Peyer's patch (tissue), 4 donors: ENCODE data around the gene ARHGAP22.

ENCODE experiments used
- POLR2A ChIP-seq, 2 donors: fragments of 450-650 bp; IDR thresholded peaks; one replicate each; pipeline ENCODE4 v1.5.1; 2017; ENCODE audit warnings: antibody characterized with exemption in 2 of 2, mild to moderate bottlenecking in 2 of 2, moderate library complexity in 2 of 2
- TF ChIP-seq, protein P1 (sequence below), 6 experiments: fragments of 450-650 bp in 4 of 6; fragments of 200-600 bp in 2 of 6; sonication (generic) in 1 of 6; IDR thresholded peaks; one replicate each; pipeline ENCODE4 v1.5.1; 2017 to 2019; ENCODE audit warnings: antibody characterized with exemption in 6 of 6, mild to moderate bottlenecking in 3 of 6, moderate library complexity in 1 of 6

DNA sequence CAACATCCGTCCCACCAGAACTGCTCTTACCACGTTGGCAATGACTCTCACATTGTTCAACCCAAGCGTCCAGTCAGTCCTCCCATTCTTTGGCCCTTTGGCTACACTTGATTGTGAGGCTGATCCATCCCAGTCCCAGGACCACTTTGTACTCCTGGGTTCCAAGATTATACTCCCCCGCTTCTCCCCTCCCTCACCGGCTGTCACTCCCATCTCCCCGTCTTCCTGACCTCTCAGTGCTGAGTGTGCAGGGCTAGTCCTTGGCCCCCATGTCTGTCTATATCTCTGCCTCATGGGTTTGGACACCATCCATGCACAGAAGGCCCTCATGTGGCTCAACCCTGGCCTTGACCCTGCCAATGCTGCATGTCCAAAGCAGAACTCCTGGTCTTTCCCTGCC is 12.5 kb downstream of the ARHGAP22 start:
- TF ChIP-seq, protein P1, sequence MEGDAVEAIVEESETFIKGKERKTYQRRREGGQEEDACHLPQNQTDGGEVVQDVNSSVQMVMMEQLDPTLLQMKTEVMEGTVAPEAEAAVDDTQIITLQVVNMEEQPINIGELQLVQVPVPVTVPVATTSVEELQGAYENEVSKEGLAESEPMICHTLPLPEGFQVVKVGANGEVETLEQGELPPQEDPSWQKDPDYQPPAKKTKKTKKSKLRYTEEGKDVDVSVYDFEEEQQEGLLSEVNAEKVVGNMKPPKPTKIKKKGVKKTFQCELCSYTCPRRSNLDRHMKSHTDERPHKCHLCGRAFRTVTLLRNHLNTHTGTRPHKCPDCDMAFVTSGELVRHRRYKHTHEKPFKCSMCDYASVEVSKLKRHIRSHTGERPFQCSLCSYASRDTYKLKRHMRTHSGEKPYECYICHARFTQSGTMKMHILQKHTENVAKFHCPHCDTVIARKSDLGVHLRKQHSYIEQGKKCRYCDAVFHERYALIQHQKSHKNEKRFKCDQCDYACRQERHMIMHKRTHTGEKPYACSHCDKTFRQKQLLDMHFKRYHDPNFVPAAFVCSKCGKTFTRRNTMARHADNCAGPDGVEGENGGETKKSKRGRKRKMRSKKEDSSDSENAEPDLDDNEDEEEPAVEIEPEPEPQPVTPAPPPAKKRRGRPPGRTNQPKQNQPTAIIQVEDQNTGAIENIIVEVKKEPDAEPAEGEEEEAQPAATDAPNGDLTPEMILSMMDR (IDR thresholded peaks at IDR 0.05) = no peak
- TF ChIP-seq POLR2A (IDR thresholded peaks at IDR 0.05) = no peak
